Stimulated activated CD4-positive, alpha-beta T cell treated with anti-CD3 and anti-CD28 coated beads, TNF-alpha, amount 100 ng/mL, for 48 hours (primary cell): Measurements from ENCODE around the gene EXOC4.
"Not testable (repeated sequence)": the region's sequence is repeated elsewhere in the genome, so short reads cannot be mapped to it uniquely, and the experiment has no call there.

Experiments used
- DNase-seq, 3 donors: peaks; one replicate each; pipeline ENCODE4 v3.0.0-alpha.2; 2020; ENCODE audit warnings: low read depth in 3 of 3

The EXOC4 gene

GRCh38 chr7:133275446-133276095, 22.7 kb downstream of the EXOC4 start:
- no peak for DNase-seq

- not testable (repeated sequence) for DNase-seq
Measured at GRCh38 chr7:133278975-133279374, 26.1 kb downstream of the EXOC4 start.

- no peak for DNase-seq
Measured at GRCh38 chr7:133282094-133282493, 29.2 kb downstream of the EXOC4 start.

- no peak for DNase-seq
Measured at GRCh38 chr7:133284092-133284491, 31.2 kb downstream of the EXOC4 start.

- DNase-seq: no peak
Measured at GRCh38 chr7:133288970-133289369, 36.1 kb downstream of the EXOC4 start.

GRCh38 chr7:133290041-133290440, 37.2 kb downstream of the EXOC4 start:
- DNase-seq: no peak

GRCh38 chr7:133290676-133291333, 37.9 kb downstream of the EXOC4 start:
- DNase-seq: no peak

- no peak for DNase-seq
Measured at GRCh38 chr7:133292631-133293030, 39.8 kb downstream of the EXOC4 start.

GRCh38 chr7:133293384-133294160, 40.7 kb downstream of the EXOC4 start:
- no peak for DNase-seq

- no peak for DNase-seq
Measured at GRCh38 chr7:133294234-133294633, 41.4 kb downstream of the EXOC4 start.

- no peak for DNase-seq
Measured at GRCh38 chr7:133295484-133295883, 42.6 kb downstream of the EXOC4 start.

- DNase-seq: no peak
Measured at GRCh38 chr7:133297093-133297492, 44.2 kb downstream of the EXOC4 start.

GRCh38 chr7:133298080-133298479, 45.2 kb downstream of the EXOC4 start:
- no peak for DNase-seq

GRCh38 chr7:133299676-133300075, 46.8 kb downstream of the EXOC4 start:
- no peak for DNase-seq

- DNase-seq: no peak
Measured at GRCh38 chr7:133300088-133300487, 47.2 kb downstream of the EXOC4 start.

- DNase-seq: no peak
Measured at GRCh38 chr7:133300811-133301210, 47.9 kb downstream of the EXOC4 start.

GRCh38 chr7:133301444-133301843, 48.6 kb downstream of the EXOC4 start:
- no peak for DNase-seq

GRCh38 chr7:133303372-133303771, 50.5 kb downstream of the EXOC4 start:
- DNase-seq: no peak

- DNase-seq: no peak
Measured at GRCh38 chr7:133303931-133304330, 51.1 kb downstream of the EXOC4 start.

GRCh38 chr7:133309333-133309732, 56.5 kb downstream of the EXOC4 start:
- DNase-seq: no peak

GRCh38 chr7:133310232-133310862, 57.5 kb downstream of the EXOC4 start:
- no peak for DNase-seq

GRCh38 chr7:133313575-133313974, 60.7 kb downstream of the EXOC4 start:
- DNase-seq: no peak
